Left renal cortex interstitium (tissue), 4 donors: Measurements from ENCODE around the gene CENPU. TPM values are rescaled to one million over a fixed set of nuclear protein-coding genes. Genes with fewer than 3 reads are reported as not detected.
"Not testable (repeated sequence)": the region's sequence is repeated elsewhere in the genome, so short reads cannot be mapped to it uniquely, and the experiment has no call there.

Experiments
- DNase-seq, 4 donors: peaks; one replicate each; pipeline ENCODE4 v3.0.0-alpha.2; 2013; ENCODE audit warnings: low read depth in 4 of 4, low spot score in 2 of 4, missing footprints in 1 of 4
- polyA plus RNA-seq, 4 donors: library from polyadenylated mRNA; unstranded; fragments of 120-200 nt; gene quantifications; one replicate each; pipeline ENCODE4 v1.2.1, GENCODE V29; 2013; ENCODE audit not compliant: insufficient read length in 4 of 4

CENPU gene, protein sequence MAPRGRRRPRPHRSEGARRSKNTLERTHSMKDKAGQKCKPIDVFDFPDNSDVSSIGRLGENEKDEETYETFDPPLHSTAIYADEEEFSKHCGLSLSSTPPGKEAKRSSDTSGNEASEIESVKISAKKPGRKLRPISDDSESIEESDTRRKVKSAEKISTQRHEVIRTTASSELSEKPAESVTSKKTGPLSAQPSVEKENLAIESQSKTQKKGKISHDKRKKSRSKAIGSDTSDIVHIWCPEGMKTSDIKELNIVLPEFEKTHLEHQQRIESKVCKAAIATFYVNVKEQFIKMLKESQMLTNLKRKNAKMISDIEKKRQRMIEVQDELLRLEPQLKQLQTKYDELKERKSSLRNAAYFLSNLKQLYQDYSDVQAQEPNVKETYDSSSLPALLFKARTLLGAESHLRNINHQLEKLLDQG
- polyA plus RNA-seq, result 10 to 100 TPM; 36.2 to 61.4 (median 40.7) TPM

DNA sequence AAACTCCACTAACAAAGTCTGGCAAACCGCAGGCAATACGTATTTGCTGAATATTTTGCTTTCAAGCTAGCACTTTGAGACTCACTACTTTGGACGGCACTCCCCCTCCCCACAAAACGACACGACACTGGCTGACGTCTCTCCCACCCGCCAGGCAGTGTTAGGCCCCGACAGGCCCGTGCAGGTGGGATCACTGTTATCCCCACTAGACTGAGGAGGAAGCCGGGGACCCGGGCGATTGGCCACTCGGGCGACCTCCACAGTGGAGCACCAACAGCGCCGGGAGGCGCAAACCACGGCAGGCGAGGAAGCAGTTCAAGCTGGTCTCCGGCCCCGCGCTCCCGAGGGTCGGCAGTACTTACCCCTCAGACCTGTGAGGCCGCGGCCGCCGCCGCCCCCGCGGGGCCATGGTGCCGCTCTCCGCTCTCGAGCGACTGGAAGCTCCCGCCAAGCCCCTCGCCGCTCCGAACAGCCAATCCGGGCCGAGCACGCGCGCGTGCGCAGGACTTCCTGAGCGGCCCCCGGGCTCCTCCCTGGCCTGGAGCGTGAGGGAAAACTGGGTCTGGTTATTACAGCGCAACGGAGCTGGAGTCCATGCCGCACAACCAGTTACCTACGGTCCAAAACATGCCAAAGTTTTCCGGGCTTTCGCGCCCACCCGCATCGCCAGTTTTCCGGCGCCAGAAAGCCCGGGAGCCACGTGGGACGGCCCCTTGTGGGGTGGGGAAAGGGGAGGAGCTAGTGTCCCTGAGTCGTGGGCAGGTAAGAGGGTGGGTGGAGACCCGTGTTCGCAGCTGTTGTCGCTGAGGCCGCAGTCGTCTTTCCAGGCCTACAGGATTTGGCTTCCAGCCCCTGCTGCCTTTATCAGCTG is at the start of gene CENPU:
CENPU (minus strand) TSS at position 443 of the 871 bp plus-strand sequence; CDS start at position 409, 34 bp downstream.
- peak; percentile 93 to 98 (median 97) for DNase-seq

DNA sequence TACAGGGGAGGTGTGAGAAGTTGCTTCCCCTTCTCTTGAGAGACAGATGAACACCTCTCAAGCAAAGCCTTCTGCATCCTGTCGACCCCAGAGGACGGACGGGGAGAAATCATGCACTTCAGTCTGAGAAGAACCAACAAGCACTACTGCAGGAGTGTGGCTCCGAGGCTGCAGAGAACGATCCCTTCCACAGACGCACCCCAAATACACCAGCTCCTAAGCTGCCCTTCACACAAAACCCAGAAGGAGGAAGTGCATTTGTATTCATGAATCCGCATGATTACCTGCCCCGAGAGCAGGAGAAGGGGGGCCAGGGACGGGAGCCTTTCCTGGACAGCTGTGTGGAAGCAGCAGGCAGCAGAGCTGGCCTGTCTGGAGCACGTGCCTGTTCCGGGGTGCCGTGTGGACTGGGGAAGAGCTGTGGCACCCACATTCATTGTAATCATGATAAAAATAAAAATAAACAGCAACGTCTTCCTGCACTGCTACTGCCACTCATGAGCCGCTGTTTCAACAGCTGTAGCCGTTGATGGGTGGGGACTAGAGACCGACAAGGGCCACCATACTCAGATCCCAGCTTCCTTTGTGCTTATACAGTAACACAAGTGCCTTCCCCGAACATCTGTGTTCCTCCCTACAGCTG is 49.0 kb upstream of the CENPU start:
- DNase-seq, result no peak

DNA sequence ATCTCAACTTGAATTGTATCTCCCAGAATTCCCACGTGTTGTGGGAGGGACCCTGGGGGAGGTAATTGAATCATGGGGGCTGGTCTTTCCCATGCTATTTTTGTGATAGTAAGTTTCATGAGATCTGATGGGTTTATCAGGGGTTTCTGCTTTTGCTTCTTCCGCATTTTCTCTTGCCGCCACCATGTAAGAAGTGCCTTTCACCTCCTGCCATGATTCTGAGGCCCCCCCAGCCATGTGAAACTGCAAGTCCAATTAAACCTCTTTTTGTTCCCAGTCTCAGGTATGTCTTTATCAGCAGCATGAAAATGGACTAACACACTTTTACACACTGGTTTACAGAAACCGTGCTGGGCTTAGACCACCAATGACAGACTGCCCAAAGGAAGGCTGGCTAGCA is 45.3 kb upstream of the CENPU start:
- not testable (repeated sequence) for DNase-seq

DNA sequence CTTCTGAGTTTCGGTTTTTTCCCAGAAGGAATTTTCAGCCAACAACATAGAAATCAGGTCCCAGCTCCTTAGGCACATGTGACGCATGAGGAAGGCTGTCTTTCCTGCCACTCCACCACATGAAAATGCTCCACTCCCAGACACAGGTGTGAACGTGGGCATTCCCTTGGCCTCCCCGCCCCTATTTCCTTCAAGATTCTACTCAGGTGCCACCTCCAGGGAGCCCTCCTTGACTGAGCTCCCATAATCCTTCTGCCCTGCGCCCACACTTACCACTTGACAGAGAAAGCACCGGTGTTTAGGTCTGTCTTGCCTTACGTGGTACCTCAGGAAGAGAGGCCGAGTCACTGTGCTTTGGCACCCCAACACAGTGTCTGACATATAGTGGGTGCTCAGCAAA is 44.4 kb upstream of the CENPU start:
- no peak for DNase-seq

DNA sequence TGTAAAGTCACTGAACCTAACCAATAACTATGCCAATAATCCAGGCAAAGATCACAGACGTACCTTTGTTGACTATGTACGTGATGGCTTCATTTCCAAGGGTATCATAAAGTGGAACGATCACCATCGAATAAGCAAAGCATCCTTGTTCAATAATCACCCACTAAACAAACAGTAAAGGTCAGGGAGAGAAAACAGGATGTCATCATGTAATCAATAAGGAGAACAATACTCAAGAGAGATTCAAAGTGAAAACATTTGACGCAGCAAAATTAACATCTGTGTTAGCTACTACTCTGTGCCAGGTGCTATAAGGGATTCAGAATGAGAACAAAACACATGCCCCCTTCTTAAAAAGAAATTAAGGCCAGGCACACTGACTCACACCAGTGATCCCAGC is 42.9 kb upstream of the CENPU start:
- no peak for DNase-seq

DNA sequence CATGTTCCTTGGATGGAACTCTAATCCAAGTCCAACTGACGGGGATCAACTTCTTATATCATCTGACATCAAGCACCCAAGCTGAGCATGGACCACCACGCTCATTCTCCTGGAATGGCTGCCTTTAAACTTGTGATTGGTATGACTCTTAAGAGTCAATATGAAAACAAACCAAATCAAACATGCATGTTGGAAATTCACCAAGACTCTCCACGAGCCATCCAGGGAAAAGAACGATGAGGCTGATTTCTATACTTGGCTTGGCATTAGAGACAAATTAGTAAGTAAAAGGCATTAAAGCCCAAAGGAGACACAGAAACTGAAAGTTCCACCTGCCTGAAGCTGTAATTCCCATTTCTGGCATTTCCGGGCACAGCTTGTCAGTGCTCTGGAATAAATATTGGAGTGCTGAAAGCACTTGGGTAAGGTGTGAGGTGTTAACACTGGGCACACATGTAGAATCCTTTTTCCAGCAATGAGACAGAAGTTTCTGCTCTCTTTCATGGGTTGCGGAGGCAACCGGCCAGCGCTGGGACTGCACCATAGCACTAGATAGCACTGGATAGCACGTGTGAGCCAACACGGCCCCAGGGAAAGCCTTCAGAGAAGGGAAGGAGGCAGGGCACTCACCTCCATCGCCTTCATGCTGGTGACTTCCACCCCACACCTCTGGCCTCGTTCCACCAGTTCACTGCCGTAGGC is 42.1 kb upstream of the CENPU start:
- DNase-seq, result no peak

DNA sequence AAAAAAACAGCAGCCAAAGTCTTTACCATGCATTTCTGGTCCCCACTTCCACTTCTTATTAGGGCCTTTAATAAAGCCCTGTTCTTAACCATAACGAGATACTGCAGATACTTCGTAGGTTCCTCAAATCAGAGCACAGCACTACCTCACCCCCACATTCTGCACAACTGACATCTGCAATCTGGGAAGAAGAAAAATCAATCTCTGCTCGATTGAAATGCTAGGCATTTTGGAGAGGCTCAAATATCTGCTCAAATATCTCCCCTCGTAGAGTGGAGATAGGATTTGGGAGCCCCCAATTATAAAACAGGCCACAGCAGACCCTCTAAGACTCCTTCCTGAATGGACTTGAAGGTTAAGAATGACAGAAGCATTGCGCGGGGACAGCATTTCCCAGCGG is 40.3 kb upstream of the CENPU start:
- no peak for DNase-seq

DNA sequence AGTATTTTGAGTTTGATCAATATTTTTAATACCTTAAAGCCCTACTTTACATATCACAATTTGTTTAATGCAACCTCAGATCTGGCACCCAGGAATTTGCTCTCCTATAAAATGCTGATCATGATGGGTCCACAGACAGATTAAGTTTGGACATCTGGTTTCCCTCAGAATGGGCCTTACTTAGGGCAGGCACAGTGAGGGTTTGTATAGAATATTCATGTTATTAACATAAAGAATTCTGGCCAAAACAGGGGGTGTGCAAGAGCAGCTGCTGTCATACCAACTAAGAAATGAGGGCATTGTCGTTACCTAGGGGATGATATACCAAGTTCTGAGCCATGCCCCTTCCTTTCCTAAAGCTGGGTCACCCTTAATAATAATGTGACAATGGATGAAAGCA is 37.5 kb upstream of the CENPU start:
- no peak for DNase-seq

DNA sequence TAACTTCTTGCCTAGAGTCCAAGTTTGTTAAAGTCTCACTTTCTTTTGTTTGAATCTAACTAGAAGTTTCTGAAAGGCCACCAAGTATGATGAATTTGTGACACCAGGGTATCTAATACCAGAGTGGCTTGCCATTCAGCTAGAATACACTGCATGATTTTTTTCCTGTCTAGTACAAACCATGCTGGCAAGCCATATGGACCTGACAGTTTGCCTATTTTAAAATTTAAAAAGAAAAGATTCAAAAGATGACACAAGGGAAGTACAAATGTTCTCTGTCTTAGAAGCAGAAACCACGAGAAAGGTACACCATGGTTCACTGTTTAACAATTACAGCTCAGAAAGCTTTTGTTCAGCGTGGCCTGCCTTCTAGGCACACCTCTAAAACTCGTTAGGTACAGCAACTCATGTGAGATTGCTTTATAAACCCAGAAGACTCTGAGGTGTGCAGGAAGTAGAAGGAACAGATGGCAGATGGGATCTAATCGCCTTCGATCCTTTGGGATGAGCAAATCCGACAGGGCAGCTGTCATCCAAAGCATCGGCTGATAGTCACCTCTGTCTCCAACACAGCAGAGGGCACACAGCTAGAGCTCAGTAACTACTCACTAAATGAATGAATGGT is 35.4 kb upstream of the CENPU start:
- no peak for DNase-seq

DNA sequence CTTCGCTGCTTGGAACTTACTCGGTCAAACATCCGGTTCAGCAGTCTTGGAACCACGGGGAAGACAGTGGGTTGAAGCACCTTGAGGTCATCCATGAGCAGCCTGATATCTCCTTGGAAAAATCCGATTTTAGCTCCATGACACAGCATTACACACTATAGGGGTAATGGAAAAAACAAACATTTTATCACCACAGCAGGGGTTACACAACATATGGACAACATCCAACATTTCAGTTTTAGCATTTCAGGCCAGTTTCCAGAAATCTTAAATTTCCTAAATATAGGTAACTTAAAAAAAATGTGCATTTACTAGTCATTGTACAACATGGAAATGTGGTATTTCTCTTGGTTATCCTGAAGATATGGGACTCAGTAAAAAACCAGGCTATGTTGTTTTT is 34.4 kb upstream of the CENPU start:
- no peak for DNase-seq

DNA sequence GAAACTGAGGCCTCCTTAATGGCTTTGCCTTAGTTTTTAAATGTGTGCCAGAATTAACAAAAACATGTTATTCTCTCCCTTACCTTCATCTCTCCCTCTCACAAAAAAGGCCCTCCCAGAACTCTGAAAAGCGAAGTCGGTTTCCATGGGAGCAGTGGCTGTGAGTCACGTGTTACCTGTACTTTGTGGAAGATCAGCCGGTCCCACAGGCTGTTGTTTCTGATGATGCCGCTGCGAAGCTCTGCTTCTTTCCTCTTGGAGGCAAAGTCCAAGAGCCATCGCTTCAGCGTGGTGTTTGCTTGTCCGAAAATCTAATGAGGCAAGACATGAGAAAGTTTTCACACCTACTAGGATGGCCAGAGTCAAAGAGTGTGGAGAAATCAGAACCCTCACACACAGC is 32.5 kb upstream of the CENPU start:
- no peak for DNase-seq

DNA sequence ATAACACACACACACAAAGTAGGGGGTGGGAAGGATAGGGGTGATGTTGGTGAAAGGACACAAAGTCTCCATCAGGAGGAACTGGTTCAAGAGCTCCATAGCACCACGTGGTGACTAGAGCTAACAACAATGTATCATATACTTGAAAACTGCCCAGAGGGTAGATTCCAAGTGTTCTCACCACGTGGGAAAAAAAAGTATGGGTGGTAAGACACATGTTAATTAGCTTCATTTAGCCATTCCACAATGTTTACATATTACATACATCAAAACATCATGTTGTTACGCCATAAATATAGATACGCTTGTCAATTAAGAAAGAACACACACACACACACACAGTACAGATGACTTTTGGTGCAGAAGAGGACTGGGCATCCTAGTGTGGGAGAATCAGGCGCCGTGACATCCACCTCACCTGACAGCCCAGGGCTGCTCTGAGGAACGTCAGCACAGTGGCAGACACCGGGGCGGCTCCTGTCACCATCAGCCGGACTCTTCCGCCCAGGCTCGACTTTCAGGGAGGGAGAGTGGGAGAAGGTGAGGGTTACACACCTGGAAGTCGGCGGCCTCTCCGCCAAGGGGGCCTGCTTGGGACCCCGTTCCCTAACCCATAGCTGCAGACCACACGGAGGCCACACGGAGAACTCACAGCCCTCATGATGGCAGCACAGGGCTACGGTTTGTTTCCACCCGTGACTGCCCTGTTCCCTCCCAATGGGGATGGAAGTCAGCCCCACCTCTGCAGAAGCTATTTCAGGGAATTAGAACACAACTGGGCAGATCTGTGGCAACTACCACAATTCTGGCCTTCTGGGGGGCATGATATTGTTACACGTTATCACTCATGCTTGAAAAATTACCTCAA is 31.8 kb upstream of the CENPU start:
- no peak for DNase-seq

DNA sequence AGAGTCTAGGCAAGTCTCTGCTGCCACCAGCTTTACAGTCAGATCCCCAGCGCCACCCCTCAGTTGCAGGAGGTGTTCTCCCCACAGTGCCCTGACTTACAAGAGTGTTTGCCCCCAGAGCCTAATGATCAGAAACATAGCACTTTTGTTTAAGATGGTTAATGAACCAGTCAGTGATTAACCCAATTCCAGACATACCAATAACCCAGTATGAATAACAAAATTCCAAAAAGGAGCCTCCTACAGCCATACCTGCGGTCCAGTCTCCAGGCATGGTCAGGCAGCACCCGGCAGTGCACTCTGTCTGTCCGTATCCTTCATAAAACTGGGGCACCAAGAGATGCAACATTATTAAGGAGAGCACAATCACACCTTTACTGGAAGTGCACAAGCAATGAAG is 30.7 kb upstream of the CENPU start:
- no peak for DNase-seq

DNA sequence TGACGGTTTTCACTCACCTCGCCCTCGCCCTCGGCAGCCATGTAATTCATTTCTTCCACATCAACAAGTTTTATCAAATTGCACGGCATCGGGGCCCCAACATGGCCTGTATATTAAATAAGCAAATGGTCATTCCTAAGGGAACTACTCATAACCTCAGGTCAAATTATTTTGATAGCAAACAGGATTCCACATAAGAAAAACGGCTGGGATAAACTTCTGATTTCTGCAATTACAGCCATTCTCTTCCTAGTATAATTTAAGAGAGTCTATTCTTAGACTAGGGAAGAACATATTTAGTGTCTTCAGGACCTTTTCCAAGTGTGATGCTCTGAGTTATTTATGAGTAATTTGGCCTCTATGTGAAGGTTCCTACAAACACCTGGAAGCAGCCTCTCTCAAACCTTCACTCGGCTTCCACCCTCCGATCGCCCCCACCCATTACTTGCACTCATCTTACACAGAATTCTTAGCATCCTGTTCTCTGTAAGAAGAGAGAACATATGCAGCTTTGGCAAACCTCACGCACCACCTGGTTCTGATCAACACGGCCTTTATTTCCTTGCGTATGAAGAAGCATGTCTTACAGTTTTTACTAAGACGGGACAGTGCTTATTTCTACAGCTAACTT is 29.4 kb upstream of the CENPU start:
- no peak for DNase-seq

DNA sequence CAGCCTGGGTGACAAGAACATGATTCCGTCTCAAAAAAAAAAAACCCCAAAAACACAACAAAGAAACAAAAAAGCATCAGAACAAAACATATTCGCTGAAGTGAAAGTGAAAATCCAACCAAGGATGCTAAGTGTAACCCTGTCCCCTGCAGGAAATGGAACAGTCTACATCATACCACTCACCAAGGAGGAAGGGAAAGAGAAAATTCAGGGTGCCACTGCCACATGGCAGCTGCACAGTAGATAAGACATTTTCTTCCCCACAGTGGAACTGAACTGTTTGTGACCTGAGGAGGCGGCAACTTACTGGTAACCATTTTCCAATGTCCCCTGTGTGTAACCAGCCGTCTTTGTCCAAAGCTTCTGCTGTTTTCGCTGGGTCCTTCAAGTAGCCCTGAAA is 28.2 kb upstream of the CENPU start:
- DNase-seq, result no peak

DNA sequence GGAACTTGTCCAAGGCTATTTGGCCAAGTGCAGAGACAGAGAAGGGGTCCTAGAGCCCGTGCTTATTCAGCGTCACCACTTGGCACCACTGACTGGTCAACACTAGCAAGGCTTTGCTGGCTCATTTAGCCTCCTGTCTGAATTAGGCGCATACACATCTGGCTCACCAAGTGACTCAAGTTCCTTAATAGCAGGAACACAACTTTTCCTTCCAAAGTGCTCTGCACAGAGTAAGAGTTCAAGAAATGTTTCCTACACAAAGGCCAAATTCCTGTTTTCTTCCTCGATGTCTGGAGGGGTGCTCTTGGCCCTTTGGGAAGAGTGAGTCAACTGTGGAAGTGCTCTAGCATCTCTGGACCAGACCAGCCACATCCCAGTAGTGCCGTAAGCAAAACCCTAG is 26.8 kb upstream of the CENPU start:
- DNase-seq, result no peak

DNA sequence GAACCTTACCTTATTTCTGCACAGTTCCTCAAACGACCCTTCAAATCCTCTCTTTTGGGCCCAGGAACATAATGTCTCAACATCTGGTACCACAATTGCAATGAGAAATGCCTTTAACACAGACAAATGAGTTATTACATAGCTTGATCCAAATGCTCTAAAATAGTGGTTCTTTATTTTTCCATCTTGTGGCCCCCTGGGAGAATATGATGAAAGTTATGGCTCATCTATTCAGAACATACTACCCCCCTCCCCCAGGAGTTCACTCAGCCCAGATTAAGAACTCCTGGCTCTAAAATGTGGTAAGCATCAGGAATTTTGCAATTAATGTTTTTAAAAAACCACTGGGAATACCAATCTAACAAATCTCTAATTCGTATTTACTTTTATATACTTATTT is 23.9 kb upstream of the CENPU start:
- DNase-seq, result no peak

DNA sequence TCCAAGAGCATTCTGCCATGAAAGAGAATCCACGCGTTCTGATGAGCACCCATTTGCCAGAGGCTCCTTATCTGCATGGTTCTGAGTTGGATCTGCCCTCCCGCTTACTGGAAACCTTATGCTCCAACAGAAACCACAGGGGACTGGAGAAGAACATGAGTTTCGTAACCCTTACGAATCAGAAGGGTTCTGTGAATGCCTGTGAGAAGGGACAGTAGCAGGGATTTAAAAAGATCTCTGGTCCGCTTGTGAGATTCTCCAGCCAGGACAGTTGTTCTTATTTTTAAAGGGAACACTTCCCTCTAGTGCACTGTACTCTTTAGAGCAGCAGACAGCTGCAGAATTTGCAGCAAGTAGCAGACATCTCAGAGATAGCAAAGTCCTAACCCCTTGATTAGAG is 22.5 kb upstream of the CENPU start:
- DNase-seq, result no peak

DNA sequence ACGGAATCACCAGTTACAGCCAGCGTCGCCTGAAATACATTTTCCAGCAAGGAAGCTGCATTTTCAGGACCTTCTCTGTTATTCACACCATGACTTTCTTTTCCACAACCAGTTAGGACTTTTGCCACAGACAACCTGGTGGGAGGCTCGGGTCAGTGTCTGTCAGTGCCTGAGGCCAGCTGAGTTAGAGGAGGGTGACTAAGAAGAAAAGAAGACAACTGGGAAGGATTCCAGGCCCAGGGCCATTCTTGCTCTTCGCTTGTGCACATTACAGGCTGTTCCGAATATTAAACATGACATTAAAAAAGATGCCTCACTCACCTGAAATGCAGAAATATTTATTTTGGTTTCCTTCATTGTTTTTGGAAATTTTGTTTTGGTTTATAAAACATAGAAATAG is 21.4 kb upstream of the CENPU start:
- DNase-seq, result no peak
